ENCODE measurements around the gene COL4A4. TPM values are rescaled to one million over a fixed set of nuclear protein-coding genes. Genes with fewer than 3 reads are reported as not detected.

The COL4A4 gene
- total RNA-seq, 1 donor from 2014 or later: 0.78 TPM

DNA sequence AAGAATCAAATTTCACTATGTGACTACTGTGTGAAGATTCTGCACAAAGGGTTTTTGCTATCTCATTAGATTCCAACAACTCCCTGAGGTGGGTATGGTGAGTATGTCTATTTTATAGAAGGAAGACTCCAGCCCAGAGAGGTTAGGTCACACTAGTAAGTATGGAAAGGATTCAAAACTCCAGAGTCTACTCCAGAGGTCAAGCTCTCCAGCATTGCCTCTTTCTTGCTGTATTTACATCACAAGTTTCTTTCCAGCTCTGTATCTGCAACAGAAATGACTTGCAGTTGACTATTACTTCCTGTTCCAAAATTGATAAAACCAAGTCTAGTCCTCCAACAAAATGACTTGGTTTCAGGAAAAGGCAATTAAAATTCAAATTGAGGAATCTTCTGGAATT lies 2.1 kb downstream of the COL4A4 start:
- no peak for DNase-seq

DNA sequence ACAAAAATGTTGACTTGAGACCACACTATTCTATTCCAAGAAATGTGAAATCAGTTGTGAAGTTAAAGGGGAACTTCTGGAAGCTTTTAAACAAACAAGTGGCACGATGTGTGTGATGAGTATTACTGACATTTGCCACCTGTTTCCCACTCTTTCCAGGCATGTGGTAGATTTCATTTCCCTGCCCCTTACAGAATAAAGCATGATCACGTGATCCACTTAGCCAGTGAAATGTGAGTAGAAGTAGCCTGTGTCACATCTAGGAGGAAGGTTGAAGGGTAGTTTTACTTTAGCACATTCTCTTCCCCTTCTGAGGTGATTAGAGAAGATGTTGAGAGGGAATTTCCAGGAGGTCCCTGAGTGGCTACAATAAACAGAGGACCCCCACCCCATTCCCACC lies 3.8 kb downstream of the COL4A4 start:
- no peak for DNase-seq

DNA sequence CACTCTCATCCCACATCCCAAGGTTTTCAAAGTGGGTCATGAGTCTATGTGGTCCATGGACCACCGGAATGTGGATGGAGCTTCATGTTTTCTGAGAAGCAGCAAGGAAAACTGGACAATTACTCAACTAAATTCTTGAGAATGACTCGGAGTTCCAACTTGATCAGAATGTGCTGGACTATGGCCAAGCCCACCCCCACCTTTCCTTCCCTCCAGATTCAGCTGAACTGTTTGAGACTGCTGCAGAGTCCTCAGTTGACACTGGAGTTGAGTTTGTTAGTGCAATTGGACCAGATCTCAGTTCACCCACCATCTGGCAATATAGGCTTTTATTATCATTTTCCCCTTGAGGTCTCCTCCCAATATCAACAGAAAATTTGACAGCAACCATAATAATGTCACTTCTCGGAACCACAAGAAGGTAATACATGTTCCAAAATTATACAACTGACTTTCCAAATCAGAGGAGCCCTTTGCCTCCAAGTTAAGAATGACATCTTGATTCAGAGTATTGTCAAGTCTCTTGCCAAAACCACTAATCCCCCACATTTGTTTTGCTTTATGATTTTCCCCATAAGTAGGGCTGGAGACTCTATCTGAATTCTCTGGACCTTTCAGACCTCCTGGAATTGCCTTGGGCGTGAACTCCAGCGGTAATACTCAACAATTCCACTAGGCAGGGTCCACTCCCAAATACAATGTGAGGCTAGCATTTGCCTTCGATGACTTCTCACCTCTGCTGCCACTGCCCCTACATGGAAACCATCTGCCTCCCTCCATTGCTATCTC lies 8.8 kb downstream of the COL4A4 start:
- DNase-seq: no peak

DNA sequence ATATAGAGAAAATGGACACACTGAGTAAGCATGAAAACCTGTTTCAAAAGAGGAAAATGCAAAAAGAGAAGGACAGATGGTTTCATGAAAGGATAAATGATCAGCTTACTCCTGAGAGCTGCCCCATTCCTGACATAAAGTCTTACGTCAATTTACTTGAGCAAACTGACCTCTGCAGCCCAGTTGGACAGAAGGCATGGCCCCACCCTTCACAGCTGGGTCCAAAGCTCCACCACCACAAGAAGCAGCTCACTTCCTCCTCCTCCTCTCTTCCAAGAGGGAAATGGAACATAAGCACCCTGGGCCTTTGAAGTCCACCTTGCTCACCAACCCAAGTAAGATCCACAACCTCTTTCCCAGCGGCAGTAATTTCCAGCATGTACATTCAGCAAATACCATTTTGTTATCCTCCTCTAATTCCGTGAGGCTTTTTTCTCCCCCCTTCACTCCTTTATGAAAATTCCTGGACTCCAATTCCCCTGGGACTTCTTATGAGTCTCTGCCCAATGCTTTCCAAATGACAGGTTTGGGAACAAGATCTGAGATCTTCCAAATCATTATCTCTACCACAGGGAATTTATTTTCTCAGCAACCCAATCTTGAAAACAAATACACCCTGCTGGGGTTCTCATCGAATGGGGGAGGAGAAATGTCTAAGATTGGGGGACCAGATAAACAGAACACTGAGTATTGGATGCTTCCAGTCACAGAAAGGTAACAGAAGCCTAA lies 10.1 kb downstream of the COL4A4 start:
- DNase-seq: no peak

DNA sequence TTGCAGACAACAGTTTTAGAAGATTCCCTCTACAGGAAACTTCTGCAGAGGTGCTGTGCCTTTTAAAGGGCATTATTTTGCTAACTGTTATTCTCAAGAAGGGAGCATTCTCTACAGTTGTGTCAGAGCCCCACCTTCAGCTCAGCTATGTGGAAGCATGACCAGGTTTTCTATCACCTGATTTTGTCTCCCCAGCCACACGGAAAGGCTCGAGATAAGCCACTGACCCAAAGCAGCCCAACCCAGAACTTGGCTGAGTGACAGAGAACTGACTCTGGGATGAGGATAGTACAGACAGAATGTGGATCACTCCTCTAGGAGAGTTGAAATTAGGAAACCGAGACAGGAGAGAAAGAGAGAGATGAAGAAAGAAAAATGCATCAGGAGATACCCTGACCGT lies 10.7 kb downstream of the COL4A4 start:
- DNase-seq: no peak

DNA sequence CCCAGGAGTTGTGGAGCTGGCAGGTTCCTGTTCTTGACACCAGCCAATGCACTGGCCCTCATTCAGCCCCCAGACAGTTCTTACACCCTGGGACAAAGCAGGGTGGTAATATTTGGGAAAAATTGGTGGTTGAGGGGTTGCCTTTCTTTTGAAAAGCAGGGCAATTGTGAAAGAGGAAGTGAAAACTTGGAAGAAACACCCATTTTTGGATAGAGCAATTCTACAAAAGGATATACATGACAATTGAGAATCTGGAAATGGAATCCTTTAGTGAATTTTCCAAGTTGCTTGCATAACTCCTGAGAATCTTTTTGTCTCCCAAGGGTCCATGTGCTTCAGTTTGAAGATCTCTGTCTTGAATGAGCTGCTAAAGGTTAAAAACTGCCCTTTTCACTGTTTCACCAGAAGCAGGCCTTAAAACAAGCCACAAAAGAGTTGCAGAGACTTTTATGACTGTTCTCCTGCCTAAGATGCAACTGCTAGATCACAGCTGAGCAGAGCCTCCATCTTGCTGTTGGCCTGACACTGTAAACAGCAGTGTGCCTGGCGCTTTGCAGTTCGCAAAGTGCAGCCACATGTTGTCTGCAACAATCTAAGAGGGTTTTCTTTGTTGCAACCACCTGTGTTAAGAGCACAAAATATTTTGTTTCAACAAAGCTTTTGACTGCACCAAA lies 11.8 kb downstream of the COL4A4 start:
- DNase-seq: no peak

DNA sequence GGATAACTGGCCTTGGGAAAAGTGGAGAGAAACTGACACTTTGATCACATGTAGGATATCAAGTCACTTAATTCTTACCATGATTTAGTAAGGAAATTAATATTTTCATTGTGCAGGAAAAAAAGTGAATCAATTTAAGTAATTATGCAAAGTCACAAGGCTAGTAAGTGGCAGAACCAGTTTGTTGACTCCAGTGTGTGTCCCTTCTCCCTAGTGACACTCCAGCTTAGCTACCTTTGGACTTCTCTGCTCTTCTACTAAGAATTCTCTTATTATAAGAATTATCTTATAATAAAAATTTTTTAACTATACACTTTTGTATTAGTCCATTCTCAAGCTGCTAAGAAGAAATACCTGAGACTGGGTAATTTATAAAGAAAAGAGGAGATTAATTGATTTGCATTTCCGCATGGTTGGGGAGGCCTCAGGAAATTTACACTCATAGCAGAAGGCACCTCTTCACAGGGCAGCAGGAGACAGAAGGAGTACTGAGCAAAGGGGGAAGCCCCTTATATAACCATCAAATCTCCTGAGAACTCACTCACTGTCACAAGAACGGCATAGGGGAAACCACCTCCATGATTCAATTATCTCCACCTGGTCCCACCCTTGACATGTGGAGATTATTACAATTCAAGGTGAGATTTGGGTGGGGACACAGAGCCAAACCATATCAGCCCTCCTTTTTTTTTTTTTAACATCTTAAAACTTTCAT lies 13.6 kb downstream of the COL4A4 start:
- DNase-seq: no peak

DNA sequence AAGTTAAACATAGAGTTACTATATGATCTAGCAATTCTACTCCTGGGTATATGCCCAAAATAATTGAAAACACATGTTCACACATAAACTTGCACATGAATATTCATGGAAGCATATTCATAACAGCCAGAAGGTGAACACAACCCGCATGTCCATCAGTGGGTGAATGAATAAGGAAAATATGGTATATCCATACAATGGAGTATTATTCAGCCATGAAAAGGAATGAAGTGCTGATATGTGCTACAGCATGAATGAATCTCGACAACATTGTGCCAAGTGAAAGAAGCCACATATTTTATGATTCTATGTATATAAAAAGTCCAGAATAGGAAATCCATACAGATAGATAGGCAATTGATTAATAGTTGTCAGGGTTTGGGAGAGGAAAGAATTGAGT lies 15.9 kb downstream of the COL4A4 start:
- DNase-seq: no peak

DNA sequence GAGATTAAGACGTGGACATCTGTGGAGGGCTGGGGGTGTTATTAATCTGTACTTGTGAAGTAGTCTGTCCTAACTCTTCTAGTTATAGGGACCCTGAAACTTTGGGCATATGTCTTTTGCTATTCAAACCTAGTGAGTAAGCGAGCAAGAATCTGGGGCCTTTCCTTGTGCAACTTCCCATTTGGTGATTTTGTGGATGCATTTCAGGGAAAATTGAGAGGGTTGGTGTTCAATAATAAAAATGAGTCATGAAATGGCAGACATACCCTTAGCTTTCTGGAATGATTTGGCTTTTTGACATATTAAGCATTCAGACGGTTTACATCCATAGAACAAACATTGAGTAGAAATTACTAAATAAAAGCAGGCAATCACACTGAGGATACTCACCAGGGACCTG lies 17.0 kb downstream of the COL4A4 start:
- DNase-seq: no peak

DNA sequence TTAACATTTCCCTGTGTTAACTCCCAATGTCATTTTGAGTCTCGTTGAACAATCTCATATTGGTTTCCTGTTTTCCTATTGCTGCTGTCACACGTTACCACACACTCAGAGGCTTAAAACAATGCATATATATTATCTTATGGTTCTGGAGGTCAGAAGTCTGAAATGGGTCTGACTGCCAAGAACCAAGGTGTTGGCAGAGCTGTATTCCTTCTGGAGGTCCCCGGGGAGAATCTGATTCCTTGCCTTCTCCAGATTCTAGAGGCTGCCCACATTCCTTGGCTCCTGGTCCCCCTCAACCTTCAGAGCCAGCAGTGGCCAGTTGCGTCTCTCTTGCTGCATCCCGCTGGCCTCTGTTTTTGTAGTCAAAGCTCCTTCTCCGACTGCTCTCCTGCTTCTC lies 17.5 kb downstream of the COL4A4 start:
- DNase-seq: no peak

DNA sequence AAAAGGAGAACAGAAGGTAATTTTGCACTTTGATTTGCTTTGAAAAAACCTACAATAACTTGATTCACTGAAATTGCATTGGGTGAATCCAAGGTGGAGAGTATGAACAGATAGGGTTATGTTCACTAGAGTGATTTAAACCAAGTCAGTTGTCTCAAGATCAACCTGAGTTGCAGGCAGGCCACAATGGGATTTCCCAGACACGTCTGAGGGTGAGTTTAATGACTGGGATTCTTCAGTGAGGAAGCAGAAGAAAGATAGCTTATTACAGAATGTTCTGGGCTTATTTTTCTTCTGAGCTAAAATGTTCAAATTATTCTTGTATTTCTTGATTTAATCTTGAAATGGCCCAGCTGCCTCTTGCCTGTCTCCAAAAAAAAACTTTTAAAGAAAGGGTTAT lies 20.1 kb downstream of the COL4A4 start:
- no peak for DNase-seq

DNA sequence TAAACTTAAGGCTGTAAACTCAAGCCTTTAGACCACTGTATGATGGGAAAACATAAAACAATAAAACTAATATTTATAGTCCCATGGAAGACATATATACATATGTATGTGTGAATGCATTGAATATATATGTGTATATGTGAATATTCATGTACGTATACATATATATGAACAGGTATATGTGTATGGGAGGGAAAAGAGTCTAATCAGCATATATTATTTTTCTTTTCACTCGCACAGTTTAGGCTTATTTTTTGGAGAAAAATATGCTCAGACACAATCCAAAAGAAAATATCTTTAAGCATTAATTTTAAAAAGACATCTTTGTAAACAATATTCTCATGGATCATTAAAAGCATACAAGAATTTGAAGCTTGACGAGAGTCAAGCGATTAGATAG lies 22.7 kb downstream of the COL4A4 start:
- no peak for DNase-seq

DNA sequence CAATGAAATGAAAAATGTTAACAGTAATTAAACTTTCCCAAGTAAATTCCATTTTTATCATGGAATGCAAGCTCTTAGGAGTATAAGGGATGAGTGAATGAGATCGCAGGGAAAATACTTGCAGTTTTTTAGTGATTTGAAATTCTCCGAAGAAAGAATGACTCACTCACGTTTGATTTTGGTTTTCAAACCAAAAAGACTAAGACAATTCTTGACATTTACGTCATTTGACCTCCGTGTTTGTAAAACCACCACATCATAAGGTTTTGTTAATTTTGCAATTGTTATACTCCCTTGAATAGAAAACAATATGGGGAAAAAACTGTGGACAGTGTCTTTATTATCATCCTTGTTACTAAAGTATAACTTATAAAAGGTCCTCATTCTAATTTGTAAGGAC lies 29.4 kb downstream of the COL4A4 start:
- no peak for DNase-seq

DNA sequence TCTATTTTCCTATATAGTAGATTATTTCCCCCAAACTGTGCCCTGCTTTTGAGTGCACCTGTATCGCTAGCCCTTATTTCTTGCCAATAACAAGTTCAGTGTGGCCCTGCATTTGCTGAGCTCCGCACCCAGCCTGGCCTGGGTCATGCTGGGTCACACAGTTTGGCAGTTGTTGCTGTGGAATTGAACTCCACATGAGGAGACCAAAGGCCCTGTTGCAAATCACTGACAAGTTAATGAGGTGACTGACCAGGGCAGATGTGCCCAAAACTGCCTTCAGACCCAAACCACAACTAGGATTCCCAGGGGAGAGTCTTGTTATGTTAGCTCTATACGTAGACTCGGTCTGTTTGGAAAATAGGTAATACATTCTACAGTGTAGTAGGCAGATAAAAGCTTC lies 31.0 kb downstream of the COL4A4 start:
- DNase-seq: no peak

DNA sequence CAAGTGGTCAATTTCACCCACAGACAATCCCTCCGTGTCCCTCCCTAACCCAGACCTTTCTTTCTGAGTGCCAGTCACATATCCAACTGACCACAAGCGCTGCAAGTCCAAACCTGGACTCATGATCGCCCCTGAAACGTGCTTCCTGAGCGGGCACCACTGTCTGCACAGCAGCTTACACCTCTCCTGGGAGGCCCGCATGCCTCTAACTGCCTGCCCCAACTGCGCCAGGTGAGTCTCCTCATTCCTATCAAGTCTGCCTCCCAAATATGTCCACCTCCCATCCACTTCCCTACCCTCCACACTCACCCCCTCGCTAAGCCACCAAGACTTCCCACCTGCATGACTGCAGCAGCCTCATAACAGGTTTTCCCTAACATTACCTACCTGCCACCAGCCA lies 33.4 kb downstream of the COL4A4 start:
- DNase-seq: no peak

DNA sequence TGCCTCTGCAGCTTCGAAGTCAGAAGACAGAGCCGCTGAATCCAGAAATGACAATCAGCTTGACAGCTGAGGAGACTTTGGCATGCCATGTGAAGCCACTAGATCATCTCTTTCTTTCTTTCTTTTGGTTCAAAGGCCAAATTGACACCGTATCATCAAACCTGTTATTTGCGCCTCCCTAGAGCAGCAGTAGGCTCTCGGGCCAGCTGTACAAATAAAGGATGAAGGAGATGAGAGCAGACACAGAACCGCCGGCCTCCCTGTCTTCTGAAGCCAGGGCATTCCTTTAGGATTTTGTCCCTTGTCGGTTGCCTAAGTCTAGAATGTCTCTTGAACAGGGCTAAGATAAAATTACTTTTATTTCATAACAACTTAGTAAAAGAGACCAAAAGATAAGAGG lies 36.8 kb downstream of the COL4A4 start:
- no peak for DNase-seq

DNA sequence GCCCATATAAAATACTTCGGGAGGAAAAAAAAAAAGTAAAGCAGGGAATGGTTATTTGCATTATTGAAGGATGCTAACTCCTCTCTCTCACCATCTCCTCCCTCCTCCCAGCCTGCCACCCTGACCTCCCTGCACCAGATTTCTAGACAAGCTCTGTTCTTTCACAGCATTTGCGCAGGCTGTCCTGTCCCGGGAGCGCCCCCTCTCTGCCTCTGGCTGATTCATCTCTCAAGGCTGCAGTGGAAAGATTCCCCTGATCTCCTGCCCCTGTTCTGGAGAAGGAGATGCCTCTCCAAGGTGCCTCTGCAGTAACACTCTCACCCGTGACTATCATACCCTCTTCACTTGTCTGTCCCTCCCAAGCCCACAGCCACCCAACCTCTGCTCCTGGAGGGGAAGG lies 38.5 kb downstream of the COL4A4 start:
- DNase-seq: no peak

DNA sequence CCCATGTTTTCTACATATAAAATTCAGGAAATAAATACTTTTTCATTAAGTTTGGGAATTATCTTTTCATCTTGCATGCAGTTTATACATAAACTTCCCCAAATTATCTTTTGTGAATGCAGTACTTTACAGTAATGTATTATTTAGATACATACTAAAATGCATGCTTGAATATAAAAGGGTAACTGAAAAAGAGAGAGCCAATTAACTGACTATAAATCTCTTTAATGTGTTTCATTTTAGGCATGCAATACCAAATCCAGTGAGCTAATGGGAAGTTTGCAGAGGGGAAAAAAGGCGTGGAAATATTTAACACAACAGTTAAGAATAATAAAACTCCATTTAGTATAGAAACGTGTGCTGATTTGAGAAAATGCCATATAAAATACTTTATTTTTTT lies 39.2 kb downstream of the COL4A4 start:
- DNase-seq: no peak

DNA sequence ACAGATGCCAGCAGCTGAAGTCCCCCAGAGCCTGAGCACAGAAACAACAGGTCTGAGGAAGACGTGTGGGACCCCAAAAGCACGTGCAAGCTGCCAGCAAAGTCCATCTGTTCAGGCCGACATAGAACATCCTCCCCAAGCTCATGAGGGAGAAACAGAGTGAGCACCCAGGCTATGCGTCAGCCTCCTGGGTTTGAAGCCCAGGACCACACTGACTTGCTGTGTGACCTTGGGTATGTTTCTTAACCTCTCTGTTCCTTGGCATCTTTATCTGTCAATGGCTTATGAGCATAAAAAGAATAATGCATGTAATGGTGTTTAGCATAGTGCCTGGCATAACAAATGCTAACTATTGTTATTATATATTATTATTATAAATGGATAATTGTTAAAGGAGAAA lies 40.3 kb downstream of the COL4A4 start:
- no peak for DNase-seq

DNA sequence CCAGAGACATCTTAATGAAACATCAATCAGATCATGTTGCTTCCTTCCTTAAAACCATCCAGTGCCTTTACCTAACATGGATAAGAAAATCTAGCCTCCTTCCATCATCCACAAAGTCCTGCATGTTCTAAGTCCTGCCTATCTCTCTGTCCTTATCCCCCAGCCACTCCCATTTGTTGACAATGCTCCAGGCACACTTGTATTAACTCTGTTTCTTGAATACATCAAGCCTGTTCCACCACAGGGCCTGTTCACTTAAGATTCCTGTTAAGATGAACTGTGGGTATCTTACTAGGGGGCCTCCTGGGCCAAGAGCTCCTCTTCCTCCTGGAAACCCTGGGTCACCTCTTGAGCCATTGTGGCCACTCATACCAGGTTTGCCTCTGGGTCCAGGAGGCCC lies 45.7 kb downstream of the COL4A4 start:
- DNase-seq: no peak

DNA sequence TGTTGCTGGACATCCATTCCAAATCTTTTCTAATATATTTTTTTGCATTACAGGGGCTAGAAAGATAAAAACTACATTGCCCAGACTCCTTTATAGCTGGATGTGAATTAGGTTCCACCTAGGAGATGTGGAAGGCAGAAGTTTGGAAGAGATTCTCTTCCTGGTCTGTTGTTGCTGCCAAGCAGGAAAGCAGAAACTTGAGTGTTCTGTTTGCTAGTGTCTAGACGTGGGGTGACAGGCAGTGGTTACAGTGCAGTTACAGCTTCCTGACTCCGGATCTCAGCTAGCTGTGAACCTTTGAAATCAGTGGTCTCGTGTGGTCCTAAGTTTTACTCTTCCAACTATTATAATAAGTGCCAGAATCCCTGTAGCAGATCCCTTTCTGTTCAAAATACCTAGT lies 46.2 kb downstream of the COL4A4 start:
- DNase-seq: no peak

DNA sequence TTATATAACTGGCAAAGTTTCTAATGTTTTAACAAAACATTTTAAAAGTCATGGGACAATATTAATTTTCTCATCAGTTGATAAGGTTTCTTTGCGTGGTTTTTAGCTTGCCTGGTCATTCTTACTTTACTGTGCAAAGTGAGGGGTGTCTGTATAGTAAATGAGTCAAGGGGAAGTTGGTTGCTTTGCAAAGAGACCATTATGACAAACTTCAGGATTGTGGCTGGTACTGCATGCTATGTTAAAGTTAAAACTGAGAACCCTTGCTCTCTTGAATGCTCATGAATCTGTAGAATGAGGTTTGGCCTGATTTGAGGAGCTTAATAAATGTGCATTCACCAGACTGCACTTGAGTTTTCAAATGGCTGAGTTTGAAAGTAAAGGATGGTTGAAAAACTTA lies 47.0 kb downstream of the COL4A4 start:
- no peak for DNase-seq

DNA sequence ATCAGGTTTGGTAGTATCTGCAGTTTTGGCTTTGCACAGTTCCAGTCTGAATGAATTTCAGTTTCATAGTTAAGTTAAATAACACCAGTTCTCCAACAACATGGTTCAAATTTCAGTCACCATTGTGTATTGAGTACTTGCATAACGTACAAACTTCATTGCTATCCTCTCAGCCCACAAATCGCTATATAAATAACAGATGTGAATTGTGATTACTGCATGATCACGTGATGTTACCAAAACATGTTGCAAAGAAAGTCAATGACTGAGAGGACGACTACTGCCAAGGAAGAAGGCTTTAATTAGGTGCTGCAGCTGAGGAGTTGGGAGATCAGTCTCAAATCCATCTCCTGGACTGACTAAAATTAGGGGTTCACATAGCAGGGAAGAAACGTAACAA lies 48.2 kb downstream of the COL4A4 start:
- no peak for DNase-seq

All from occipital lobe (tissue), 2 donors.